GM18499 (cell line): Measurements from ENCODE around the gene RFPL3.
"Not testable (repeated sequence)": the region's sequence is repeated elsewhere in the genome, so short reads cannot be mapped to it uniquely, and the experiment has no call there.

ENCODE experiments used
- ATAC-seq: cut with Tn5 transposase; IDR thresholded peaks from one replicate; pipeline ENCODE4 v1.9.1; 2021; ENCODE audit warnings: moderate number of reproducible peaks; ENCODE audit not compliant: insufficient read depth, unreplicated experiment

RFPL3 gene

GRCh38 chr22:32357567-32357966, at the start of gene RFPL3:
RFPL3 (plus strand) TSS chr22:32357867; CDS start chr22:32358072, 205 bp downstream.
- not testable (repeated sequence) for ATAC-seq

- ATAC-seq: no peak
These were observed 49.5 kb upstream of the RFPL3 start for GRCh38 chr22:32308191-32308590.

GRCh38 chr22:32308934-32309333, 48.7 kb upstream of the RFPL3 start:
- ATAC-seq: no peak

- no peak for ATAC-seq
These were observed 47.9 kb upstream of the RFPL3 start for GRCh38 chr22:32309585-32310251.

GRCh38 chr22:32310777-32311176, 46.9 kb upstream of the RFPL3 start:
- ATAC-seq: no peak

- ATAC-seq: no peak
These were observed 46.1 kb upstream of the RFPL3 start for GRCh38 chr22:32311551-32312071.

GRCh38 chr22:32312748-32313147, 44.9 kb upstream of the RFPL3 start:
- ATAC-seq: no peak

GRCh38 chr22:32313532-32313931, 44.1 kb upstream of the RFPL3 start:
- no peak for ATAC-seq

- no peak for ATAC-seq
These were observed 40.1 kb upstream of the RFPL3 start for GRCh38 chr22:32317524-32317923.

- no peak for ATAC-seq
These were observed 39.3 kb upstream of the RFPL3 start for GRCh38 chr22:32318361-32318760.

- no peak for ATAC-seq
These were observed 37.7 kb upstream of the RFPL3 start for GRCh38 chr22:32319861-32320406.

- ATAC-seq: no peak
These were observed 34.7 kb upstream of the RFPL3 start for GRCh38 chr22:32322986-32323385.

- no peak for ATAC-seq
These were observed 34.0 kb upstream of the RFPL3 start for GRCh38 chr22:32323513-32324164.

GRCh38 chr22:32324505-32325415, 32.9 kb upstream of the RFPL3 start:
- no peak for ATAC-seq

- ATAC-seq: no peak
These were observed 32.3 kb upstream of the RFPL3 start for GRCh38 chr22:32325416-32325801.

GRCh38 chr22:32325811-32326237, 31.8 kb upstream of the RFPL3 start:
- no peak for ATAC-seq

GRCh38 chr22:32326647-32327046, 31.0 kb upstream of the RFPL3 start:
- no peak for ATAC-seq

GRCh38 chr22:32327066-32327465, 30.6 kb upstream of the RFPL3 start:
- no peak for ATAC-seq

- ATAC-seq: no peak
These were observed 30.0 kb upstream of the RFPL3 start for GRCh38 chr22:32327596-32328171.
